ENCODE results near the gene ANGPTL1. TPM values are rescaled to one million over a fixed set of nuclear protein-coding genes. Genes with fewer than 3 reads are reported as not detected.
A peak's percentile ranks its signal among the peaks of the same experiment; 100 is the strongest.

Gene ANGPTL1
- total and polyA plus RNA-seq, 2 of the 13 experiments (the other 11 are each of a cell fraction or from before 2014, with no cell fraction given): 2.9 to 9.3 TPM

DNA sequence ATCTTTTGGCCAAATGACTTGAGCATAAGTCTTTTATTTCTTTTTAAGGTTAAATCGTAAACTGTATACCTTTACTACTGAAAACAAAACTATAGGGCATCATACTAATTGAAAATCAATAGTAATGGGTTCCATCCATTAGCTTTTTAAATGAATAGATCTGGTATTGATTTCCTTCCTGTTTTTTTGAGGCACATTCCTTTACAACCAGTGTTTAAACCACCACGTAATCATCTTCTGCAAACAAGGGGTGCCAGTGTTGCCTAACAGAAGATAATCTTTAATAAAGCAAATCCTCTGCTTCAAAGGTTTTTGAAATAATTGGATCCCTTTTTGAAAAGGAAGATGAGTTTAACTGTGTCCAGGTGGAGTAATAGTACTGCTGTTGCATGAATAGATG, 48.7 kb upstream of the ANGPTL1 start (continued):
- no peak for TF ChIP-seq ZNF563 (CRISPR knock-in tag; IDR thresholded peaks at IDR 0.05)
- TF ChIP-seq ZBTB38 (CRISPR knock-in tag; IDR thresholded peaks at IDR 0.05): no peak
- TF ChIP-seq RAD21 (CRISPR knock-in tag; IDR thresholded peaks at IDR 0.05): no peak
- TF ChIP-seq HOXD1 (CRISPR knock-in tag; IDR thresholded peaks at IDR 0.05): no peak
- TF ChIP-seq HNRNPL (IDR thresholded peaks at IDR 0.05; ENCODE audit: low read depth, low read length): no peak
- TF ChIP-seq ZNF737 (CRISPR knock-in tag; IDR thresholded peaks at IDR 0.05; ENCODE audit: borderline replicate concordance): no peak
- TF ChIP-seq ZNF768 (CRISPR knock-in tag; IDR thresholded peaks at IDR 0.05): no peak
- TF ChIP-seq ZNF605 (CRISPR knock-in tag; IDR thresholded peaks at IDR 0.05): no peak
- TF ChIP-seq, protein P1, sequence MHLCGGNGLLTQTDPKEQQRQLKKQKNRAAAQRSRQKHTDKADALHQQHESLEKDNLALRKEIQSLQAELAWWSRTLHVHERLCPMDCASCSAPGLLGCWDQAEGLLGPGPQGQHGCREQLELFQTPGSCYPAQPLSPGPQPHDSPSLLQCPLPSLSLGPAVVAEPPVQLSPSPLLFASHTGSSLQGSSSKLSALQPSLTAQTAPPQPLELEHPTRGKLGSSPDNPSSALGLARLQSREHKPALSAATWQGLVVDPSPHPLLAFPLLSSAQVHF (CRISPR knock-in tag; IDR thresholded peaks at IDR 0.05): no peak
- TF ChIP-seq ZNF180 (CRISPR knock-in tag; IDR thresholded peaks at IDR 0.05; ENCODE audit: borderline replicate concordance, low read depth): no peak
- no peak for TF ChIP-seq MED8 (CRISPR knock-in tag; IDR thresholded peaks at IDR 0.05; ENCODE audit: insufficient replicate concordance)
- no peak for TF ChIP-seq GABPB1 (CRISPR knock-in tag; IDR thresholded peaks at IDR 0.05)
- no peak for TF ChIP-seq ZFP36 (IDR thresholded peaks at IDR 0.05; ENCODE audit: borderline replicate concordance, low read depth, low read length, partially characterized antibody)
- no peak for TF ChIP-seq MAF1 (CRISPR knock-in tag; IDR thresholded peaks at IDR 0.05; ENCODE audit: borderline replicate concordance)
- TF ChIP-seq NFYB (CRISPR knock-in tag; IDR thresholded peaks at IDR 0.05): no peak
- no peak for TF ChIP-seq ZNF678 (CRISPR knock-in tag; IDR thresholded peaks at IDR 0.05)
- no peak for TF ChIP-seq ZMYM2 (CRISPR knock-in tag; IDR thresholded peaks at IDR 0.05)
- no peak for TF ChIP-seq JUNB (CRISPR knock-in tag; IDR thresholded peaks at IDR 0.05; ENCODE audit: borderline replicate concordance)
- no peak for TF ChIP-seq PCBP1 (IDR thresholded peaks at IDR 0.05; ENCODE audit: borderline replicate concordance, low read depth, low read length)
- no peak for TF ChIP-seq ZNF124 (CRISPR knock-in tag; IDR thresholded peaks at IDR 0.05)
- TF ChIP-seq, protein P2, sequence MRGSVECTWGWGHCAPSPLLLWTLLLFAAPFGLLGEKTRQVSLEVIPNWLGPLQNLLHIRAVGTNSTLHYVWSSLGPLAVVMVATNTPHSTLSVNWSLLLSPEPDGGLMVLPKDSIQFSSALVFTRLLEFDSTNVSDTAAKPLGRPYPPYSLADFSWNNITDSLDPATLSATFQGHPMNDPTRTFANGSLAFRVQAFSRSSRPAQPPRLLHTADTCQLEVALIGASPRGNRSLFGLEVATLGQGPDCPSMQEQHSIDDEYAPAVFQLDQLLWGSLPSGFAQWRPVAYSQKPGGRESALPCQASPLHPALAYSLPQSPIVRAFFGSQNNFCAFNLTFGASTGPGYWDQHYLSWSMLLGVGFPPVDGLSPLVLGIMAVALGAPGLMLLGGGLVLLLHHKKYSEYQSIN (CRISPR knock-in tag; IDR thresholded peaks at IDR 0.05; ENCODE audit: borderline replicate concordance): no peak
- peak; percentile 69 for TF ChIP-seq TEAD3 (CRISPR knock-in tag; optimal IDR thresholded peaks at IDR 0.05; ENCODE audit: borderline replicate concordance)
- TF ChIP-seq, protein P3, sequence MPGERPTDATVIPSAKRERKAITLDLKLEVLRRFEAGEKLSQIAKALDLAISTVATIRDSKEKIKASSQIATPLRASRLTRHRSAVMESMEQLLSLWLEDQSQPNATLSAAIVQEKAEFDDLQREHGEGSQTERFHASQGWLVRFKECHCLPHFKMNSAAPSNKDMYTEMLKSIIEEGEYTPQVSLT (CRISPR knock-in tag; IDR thresholded peaks at IDR 0.05; ENCODE audit: borderline replicate concordance, low read depth): no peak
- TF ChIP-seq TCF7 (IDR thresholded peaks at IDR 0.05; ENCODE audit: low read depth): peak; percentile 91
- no peak for TF ChIP-seq MIER2 (CRISPR knock-in tag; IDR thresholded peaks at IDR 0.05)
- no peak for TF ChIP-seq ERF (CRISPR knock-in tag; IDR thresholded peaks at IDR 0.05)
- TF ChIP-seq HMGA1 (CRISPR knock-in tag; conservative IDR thresholded peaks at IDR 0.05): no peak
- TF ChIP-seq KLF12 (CRISPR knock-in tag; IDR thresholded peaks at IDR 0.05; ENCODE audit: borderline replicate concordance): no peak
